ENCODE results near the gene WIPI1.
A peak's percentile ranks its signal among the peaks of the same experiment; 100 is the strongest.

Gene WIPI1, protein sequence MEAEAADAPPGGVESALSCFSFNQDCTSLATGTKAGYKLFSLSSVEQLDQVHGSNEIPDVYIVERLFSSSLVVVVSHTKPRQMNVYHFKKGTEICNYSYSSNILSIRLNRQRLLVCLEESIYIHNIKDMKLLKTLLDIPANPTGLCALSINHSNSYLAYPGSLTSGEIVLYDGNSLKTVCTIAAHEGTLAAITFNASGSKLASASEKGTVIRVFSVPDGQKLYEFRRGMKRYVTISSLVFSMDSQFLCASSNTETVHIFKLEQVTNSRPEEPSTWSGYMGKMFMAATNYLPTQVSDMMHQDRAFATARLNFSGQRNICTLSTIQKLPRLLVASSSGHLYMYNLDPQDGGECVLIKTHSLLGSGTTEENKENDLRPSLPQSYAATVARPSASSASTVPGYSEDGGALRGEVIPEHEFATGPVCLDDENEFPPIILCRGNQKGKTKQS

GRCh38 chr17:68457168-68457538 lies at the start of gene WIPI1:
TSS of gene WIPI1 (minus strand) at chr17:68457496. CDS start at chr17:68457421, 75 bp downstream.
- peak within 1 kb of the TSS; percentile 90 for H3K4me3 ChIP-seq (ENCODE audit: low read depth, low read length)
- no peak for DNase-seq (ENCODE audit: low read depth)
- TF ChIP-seq, protein P1, sequence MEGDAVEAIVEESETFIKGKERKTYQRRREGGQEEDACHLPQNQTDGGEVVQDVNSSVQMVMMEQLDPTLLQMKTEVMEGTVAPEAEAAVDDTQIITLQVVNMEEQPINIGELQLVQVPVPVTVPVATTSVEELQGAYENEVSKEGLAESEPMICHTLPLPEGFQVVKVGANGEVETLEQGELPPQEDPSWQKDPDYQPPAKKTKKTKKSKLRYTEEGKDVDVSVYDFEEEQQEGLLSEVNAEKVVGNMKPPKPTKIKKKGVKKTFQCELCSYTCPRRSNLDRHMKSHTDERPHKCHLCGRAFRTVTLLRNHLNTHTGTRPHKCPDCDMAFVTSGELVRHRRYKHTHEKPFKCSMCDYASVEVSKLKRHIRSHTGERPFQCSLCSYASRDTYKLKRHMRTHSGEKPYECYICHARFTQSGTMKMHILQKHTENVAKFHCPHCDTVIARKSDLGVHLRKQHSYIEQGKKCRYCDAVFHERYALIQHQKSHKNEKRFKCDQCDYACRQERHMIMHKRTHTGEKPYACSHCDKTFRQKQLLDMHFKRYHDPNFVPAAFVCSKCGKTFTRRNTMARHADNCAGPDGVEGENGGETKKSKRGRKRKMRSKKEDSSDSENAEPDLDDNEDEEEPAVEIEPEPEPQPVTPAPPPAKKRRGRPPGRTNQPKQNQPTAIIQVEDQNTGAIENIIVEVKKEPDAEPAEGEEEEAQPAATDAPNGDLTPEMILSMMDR (IDR thresholded peaks at IDR 0.05; ENCODE audit: insufficient read depth, low read depth, low read length, missing control alignments), result no peak

DNA sequence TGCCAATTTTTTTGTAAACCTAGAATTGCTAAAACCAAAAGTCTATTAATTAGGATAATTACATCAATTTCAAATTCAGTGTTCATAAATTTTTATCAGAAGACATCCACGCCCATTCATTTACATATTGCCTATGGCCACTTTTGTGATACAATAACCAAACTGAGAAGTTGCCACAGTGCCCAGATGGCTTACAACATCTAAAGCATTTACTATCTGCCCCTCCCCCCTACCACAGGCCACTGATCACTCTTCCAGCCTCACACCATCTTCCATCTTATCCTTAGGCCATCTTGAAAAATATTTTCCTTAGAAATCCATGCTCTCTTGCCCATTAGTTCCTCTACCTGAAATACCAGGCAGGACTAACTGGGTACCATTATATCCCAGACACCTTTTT lies 48.7 kb upstream of the WIPI1 start:
- H3K4me3 ChIP-seq (ENCODE audit: low read depth, low read length), result no peak overlapping the region
- DNase-seq (ENCODE audit: low read depth), result no peak
- TF ChIP-seq, protein P1 (IDR thresholded peaks at IDR 0.05; ENCODE audit: insufficient read depth, low read depth, low read length, missing control alignments), result no peak

- no peak for DNase-seq (ENCODE audit: low read depth)
- TF ChIP-seq, protein P1 (IDR thresholded peaks at IDR 0.05; ENCODE audit: insufficient read depth, low read depth, low read length, missing control alignments), result no peak
- H3K4me3 ChIP-seq (ENCODE audit: low read depth, low read length), result no peak overlapping the region
These were observed 43.8 kb upstream of the WIPI1 start for GRCh38 chr17:68501074-68501473.

- no peak overlapping the region for H3K4me3 ChIP-seq (ENCODE audit: low read depth, low read length)
- DNase-seq (ENCODE audit: low read depth), result no peak
- TF ChIP-seq, protein P1 (IDR thresholded peaks at IDR 0.05; ENCODE audit: insufficient read depth, low read depth, low read length, missing control alignments), result no peak
These were observed 42.3 kb upstream of the WIPI1 start for GRCh38 chr17:68499587-68499986.

DNA sequence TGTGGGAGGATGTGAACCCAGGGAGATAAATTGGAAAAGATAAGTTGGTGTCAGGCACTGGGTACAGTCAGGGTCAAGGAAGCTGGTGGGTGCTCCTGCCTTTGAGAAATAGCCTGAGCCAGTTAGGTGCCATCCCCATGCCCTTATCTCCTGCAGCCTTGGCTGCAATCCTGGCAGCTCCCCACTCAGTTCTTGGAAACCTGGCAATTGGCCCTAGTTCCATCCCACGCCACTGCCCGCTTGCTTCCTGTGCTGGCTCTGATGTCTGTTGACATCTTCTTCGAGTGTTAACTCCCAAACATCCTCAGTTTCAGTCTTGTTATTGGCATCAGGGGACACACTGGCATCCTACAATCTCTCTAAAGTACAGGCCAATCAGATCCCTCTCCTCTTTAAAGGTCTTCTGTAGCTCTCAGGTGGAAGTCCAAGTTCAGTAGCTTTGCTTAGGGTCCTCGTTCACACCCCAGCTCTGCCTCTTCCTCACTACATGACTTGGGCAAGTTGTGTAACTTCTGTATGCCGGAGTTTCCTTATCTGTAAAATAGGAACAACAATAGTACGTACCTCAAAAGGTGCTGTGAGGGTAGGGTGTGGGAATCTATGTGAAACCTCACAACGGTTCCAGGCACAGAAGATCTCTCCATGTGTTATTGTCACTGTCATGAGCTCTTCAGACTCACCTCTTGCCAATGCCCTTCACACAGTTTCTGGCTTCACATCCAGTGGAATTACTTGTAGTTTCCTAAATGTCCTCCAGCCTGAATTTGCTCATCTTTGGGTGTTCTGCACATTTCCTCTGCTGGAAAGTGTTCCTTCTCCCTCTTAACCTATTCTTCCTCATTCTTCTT lies 41.4 kb upstream of the WIPI1 start:
- peak; percentile 22 for DNase-seq (ENCODE audit: low read depth)
- TF ChIP-seq, protein P1 (IDR thresholded peaks at IDR 0.05; ENCODE audit: insufficient read depth, low read depth, low read length, missing control alignments), result no peak
- peak overlapping the region; percentile 26 for H3K4me3 ChIP-seq (ENCODE audit: low read depth, low read length)

DNA sequence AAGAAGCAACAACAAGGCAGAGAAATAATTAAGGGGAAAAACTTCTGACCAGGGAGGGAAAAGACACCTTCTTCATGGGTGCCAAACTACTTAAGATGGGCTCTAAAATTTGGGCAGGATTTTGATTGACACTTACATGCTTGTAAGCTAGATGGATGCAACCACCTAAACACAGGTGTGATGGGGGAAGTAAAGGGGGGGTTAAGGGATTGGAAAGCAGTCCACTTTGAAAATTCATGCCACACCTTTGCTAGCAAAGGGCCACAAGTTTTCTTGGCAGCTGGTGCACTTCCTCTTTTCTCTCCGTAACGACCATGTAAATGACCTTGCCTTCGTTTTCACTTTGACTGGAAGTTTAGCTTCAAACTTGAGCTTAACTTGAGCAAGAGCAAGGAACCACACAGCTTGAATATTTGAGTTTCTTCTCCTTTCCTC lies 40.6 kb upstream of the WIPI1 start:
- peak overlapping the region; percentile 26 for H3K4me3 ChIP-seq (ENCODE audit: low read depth, low read length)
- DNase-seq (ENCODE audit: low read depth), result peak; percentile 94
- TF ChIP-seq, protein P1 (IDR thresholded peaks at IDR 0.05; ENCODE audit: insufficient read depth, low read depth, low read length, missing control alignments), result no peak
